Measurements from ENCODE around the gene FAT1. TPM values are rescaled to one million over a fixed set of nuclear protein-coding genes. Genes with fewer than 3 reads are reported as not detected.
"Not testable (repeated sequence)": the region's sequence is repeated elsewhere in the genome, so short reads cannot be mapped to it uniquely, and the experiment has no call there.

FAT1 gene, protein sequence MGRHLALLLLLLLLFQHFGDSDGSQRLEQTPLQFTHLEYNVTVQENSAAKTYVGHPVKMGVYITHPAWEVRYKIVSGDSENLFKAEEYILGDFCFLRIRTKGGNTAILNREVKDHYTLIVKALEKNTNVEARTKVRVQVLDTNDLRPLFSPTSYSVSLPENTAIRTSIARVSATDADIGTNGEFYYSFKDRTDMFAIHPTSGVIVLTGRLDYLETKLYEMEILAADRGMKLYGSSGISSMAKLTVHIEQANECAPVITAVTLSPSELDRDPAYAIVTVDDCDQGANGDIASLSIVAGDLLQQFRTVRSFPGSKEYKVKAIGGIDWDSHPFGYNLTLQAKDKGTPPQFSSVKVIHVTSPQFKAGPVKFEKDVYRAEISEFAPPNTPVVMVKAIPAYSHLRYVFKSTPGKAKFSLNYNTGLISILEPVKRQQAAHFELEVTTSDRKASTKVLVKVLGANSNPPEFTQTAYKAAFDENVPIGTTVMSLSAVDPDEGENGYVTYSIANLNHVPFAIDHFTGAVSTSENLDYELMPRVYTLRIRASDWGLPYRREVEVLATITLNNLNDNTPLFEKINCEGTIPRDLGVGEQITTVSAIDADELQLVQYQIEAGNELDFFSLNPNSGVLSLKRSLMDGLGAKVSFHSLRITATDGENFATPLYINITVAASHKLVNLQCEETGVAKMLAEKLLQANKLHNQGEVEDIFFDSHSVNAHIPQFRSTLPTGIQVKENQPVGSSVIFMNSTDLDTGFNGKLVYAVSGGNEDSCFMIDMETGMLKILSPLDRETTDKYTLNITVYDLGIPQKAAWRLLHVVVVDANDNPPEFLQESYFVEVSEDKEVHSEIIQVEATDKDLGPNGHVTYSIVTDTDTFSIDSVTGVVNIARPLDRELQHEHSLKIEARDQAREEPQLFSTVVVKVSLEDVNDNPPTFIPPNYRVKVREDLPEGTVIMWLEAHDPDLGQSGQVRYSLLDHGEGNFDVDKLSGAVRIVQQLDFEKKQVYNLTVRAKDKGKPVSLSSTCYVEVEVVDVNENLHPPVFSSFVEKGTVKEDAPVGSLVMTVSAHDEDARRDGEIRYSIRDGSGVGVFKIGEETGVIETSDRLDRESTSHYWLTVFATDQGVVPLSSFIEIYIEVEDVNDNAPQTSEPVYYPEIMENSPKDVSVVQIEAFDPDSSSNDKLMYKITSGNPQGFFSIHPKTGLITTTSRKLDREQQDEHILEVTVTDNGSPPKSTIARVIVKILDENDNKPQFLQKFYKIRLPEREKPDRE (N-terminal part only)
- total RNA-seq: not detected

DNA sequence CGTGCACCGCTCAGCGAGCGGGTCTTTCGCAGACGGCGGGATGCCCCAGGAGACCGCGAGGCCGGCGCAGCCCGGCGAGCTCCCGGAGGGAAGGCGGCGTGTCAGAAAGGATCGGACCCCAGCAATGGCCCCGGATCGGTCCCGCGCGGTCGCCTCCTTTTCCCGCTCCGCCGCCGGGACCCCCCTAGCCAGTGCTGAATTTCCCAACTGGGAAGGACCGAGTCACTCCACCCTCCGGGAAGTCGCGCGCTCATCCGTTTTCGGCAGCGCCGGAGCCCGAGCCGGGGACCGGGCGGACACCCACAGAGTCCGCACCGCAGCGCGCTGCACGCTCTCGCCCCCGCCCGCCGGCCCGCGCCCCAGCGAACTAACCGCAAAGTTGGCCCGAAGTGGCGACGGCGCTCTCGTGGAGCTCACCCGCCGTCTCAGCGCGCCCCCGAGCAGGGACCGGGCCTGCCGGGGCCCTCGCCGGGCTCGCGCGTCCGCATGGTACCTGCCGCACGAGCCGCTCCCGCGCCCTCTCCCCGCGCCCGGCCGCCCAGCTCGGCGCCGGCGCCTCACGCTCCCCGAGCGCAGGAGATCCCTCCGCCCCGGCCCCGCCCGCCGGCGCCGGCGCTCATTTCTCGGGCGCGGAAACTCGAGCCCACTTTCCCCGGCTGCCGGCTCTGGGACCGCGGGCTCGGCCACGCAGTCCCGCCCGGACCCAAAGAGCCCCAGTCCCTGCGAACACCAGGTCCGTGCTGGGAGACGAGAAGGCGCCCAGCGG, at the start of gene FAT1:
TSS of gene FAT1 (minus strand) at position 565 of the 766 bp plus-strand sequence. CDS start 14,029 bp downstream, outside the sequence.
- ATAC-seq (replicated peaks): no peak

DNA sequence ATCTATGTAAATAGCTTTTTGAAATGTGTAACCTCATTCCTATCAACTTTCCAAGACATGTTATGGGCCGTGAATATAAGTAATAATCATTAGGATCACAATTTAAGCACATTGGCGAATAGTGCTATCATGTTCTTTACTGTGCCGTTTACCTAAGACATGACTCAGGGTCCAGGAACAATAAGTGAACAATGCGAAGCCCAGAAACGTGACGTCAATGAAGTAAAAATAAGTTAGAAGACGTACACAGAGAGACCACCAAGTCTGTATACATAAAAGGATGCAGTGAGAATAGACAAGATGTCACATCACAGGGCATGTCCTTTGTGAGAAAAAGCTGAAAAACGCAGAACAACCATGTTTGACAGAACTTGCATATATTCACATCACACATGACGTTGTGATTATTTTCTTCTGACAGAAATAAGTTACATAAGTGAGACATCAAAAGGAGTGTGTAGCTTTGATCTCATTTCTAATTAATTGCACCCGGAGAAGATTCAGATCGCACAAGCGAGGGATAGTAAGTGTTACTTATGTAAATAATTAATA, 49.4 kb upstream of the FAT1 start:
- Mint-ChIP-seq H3K36me3 (ENCODE audit: low read depth) (no peaks in the 10 kb centered on the region), H3K9me3 (peaks cover 14% of the 10 kb centered on the region), H3K4me1 (no peaks in the 10 kb centered on the region), H3K27me3 (no peaks in the 10 kb centered on the region), H3K4me3 (no peak overlapping the region), H3K27ac (no peak overlapping the region)
- no peak for ATAC-seq (replicated peaks)

More for the DNA sequence above, at the start of gene FAT1:
- Mint-ChIP-seq H3K4me1 (no peaks in the 10 kb centered on the region), H3K27me3 (peaks cover 39% of the 10 kb centered on the region), H3K4me3 (peak within 1 kb of the TSS; percentile 40), H3K9me3 (no peaks in the 10 kb centered on the region), H3K36me3 (ENCODE audit: low read depth) (peaks cover 5% of the 10 kb centered on the region), H3K27ac (no peak within 1 kb of the TSS)

DNA sequence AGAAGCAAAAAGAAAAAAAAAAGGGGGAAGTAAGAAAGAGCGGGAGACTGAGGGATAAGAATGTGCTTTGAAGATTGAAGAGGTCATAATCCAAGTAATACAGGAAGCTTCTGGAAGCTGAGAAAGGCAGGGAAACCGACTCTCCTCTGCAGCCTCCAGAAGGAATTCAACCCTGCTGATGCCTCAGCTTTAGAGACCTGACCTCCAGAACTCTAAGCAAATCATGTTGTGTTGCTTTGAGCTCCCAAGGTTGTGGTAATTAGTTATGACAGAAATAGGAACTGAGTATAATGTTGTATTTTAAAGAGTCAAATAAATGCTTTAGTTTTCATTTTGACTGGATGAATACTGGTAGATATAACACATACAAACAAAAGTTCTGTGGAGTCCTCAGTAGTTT, 48.0 kb upstream of the FAT1 start:
- H3K4me1 Mint-ChIP-seq: no peaks in the 10 kb centered on the region
- no peaks in the 10 kb centered on the region for H3K36me3 Mint-ChIP-seq (ENCODE audit: low read depth)
- no peak overlapping the region for H3K4me3 Mint-ChIP-seq
- no peak for ATAC-seq (replicated peaks)
- H3K27ac Mint-ChIP-seq: no peak overlapping the region
- peaks cover 18% of the 10 kb centered on the region for H3K9me3 Mint-ChIP-seq
- no peaks in the 10 kb centered on the region for H3K27me3 Mint-ChIP-seq

DNA sequence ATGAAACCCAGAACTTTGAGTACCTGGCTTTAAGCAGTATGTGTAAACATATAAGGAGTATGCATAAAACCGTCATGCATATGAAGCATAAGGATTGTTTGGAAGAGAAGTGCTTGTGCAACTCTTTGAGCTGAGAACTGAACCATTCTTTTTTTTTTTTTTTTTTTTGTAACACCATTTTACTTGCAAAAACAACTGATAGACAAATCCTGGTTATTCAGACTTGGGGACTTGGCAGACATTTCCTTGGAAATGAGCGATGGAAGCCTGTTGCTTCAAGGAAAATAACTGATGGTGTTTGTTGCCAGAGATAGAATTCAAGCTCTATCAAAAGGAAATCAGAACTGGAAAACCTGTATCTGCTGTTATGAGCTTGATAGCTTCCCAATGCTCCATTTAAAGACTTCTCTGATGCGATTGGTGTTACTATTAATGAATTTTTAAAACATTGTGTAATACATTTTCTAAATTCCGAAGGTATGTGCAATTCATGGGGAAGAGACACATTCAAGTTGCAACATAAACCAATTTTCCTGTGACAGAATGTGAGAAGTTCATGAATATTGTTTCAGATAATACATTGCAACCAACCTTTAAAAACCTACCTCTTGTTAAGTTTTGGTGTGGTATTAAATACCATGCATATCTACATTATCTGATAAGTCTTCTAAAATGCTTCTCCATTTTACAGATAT, 47.0 kb upstream of the FAT1 start:
- no peak overlapping the region for H3K4me3 Mint-ChIP-seq
- no peak for ATAC-seq (replicated peaks)
- H3K4me1 Mint-ChIP-seq: no peaks in the 10 kb centered on the region
- no peaks in the 10 kb centered on the region for H3K36me3 Mint-ChIP-seq (ENCODE audit: low read depth)
- no peak overlapping the region for H3K27ac Mint-ChIP-seq
- peaks cover 12% of the 10 kb centered on the region for H3K9me3 Mint-ChIP-seq
- H3K27me3 Mint-ChIP-seq: no peaks in the 10 kb centered on the region

DNA sequence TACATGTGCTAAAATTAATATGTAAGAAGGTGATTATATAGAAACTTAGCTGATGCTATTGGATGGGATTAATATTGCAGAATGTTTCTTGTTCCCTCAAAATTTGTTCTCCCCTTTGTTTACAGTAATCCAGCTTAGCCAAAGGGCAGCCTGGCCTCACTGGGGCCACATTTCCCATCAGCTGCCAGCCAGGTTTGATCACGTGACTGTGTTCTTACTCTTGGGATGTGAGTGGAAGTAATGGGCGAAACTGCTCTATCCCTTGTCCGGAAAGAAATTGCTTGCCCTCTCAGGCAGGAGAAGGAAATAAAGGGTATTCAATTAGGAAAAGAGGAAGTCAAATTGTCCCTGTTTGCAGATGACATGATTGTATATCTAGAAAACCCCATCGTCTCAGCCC, 44.1 kb upstream of the FAT1 start:
- Mint-ChIP-seq H3K4me1 (no peaks in the 10 kb centered on the region), H3K4me3 (no peak overlapping the region), H3K36me3 (ENCODE audit: low read depth) (no peaks in the 10 kb centered on the region), H3K27ac (no peak overlapping the region), H3K27me3 (no peaks in the 10 kb centered on the region), H3K9me3 (peaks cover 4% of the 10 kb centered on the region)
- ATAC-seq (replicated peaks): no peak

DNA sequence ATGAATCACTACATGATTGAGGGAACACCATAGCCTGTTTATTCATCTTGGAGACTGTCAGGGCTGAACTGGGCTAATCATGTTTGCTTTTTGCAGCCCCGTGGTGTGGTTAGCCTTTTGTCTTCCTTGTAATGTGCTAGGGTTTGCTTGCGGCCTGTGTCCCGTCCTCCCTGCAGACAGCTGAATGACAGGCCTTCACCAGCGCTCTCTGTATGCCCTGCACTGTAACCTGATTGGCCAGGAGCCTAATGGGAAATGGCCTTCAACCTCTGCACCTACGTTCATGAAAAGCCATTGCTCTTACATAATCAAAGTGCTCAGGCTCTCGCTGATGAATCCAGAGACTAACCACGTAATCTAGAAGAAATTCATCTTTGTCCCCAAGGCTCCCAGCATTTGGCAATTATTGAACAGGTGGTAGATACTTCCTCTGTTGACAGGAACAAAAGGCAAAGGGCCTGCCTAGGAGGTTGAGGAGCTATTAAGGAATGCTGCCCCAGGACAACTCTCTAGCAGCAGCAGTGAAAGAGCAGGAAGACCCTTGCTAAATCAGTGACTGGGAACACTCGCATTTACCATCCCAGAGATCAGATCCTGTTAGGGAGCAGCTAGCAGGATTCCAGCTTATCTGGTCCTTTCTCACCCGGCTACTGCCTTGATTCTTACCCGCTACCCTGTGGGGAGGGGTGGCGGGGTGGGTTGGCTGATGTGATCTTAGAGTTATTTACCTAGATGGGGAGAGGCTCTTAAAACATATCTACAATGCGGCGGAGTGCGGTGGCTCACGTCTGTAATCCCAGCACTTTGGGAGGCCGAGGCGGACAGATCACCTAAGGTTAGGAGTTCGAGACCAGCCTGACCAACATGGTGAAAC, 42.3 kb upstream of the FAT1 start:
- Mint-ChIP-seq H3K4me3 (no peak overlapping the region), H3K36me3 (ENCODE audit: low read depth) (no peaks in the 10 kb centered on the region), H3K27ac (no peak overlapping the region), H3K4me1 (no peaks in the 10 kb centered on the region), H3K27me3 (no peaks in the 10 kb centered on the region), H3K9me3 (peaks cover 4% of the 10 kb centered on the region)
- ATAC-seq (replicated peaks): no peak

DNA sequence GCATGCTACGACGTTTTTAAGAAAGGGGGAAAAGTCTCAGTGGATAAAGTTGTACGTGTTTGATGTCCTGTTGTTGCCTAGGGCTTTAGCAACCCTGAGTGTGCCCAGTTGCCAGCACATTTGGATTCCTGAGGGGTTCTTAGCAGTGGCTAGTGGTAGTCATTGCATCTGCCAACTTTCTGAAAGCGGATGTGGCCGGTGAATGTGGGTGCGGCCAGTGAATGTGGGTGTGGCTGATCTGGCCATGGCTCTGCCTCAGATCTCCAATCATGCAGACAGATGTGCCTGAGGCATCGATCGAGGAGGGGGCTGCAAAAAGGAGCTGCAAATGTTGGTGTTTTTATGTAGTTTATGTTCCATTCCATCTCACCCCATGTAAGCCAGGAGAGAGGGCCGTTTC, 41.5 kb upstream of the FAT1 start:
- ATAC-seq (replicated peaks): no peak
- no peak overlapping the region for H3K4me3 Mint-ChIP-seq
- H3K36me3 Mint-ChIP-seq (ENCODE audit: low read depth): no peaks in the 10 kb centered on the region
- H3K9me3 Mint-ChIP-seq: peaks cover 4% of the 10 kb centered on the region
- H3K27me3 Mint-ChIP-seq: no peaks in the 10 kb centered on the region
- H3K4me1 Mint-ChIP-seq: no peaks in the 10 kb centered on the region
- H3K27ac Mint-ChIP-seq: no peak overlapping the region

DNA sequence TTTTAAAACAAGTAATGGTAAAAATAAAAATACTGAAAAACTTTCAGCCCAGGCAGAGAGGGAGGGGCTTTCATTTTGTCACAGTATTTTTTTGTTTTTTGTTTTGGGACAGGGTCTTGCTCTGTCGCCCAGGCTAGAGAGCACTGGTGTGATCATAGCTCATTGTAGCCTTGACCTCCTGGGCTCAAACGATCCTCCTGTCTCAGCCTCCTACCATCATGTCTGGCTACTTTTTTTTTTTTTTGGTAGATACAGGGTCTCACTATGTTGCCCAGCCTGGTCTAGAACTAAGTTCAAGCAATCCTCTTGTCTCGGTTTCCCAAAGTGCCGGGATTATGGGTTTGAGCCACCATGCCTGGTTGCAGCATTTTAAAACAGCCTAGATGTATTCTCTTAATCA, 40.8 kb upstream of the FAT1 start:
- Mint-ChIP-seq H3K27ac (no peak overlapping the region), H3K4me1 (no peaks in the 10 kb centered on the region), H3K4me3 (no peak overlapping the region), H3K9me3 (peaks cover 4% of the 10 kb centered on the region), H3K27me3 (no peaks in the 10 kb centered on the region), H3K36me3 (ENCODE audit: low read depth) (no peaks in the 10 kb centered on the region)
- ATAC-seq (replicated peaks): no peak

DNA sequence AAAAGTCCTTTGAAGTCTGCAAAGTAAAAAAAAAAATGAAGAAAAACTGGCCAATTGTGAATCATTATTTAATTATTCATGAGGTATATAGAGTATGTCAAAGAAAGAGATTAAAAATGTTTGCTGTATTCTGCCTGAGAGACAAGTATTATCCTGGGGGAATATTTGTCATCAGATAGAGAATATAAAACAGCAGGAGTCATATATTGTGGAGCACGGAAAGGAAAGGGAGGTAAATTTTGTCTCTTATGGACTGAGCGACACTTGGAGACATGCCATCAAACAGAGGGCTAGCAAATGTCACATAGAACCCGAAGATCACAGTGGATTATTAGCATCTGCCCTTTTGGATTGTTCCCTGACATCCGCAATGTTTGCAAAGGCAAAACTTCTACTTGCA, 39.2 kb upstream of the FAT1 start:
- H3K27ac Mint-ChIP-seq: no peak overlapping the region
- no peaks in the 10 kb centered on the region for H3K36me3 Mint-ChIP-seq (ENCODE audit: low read depth)
- H3K4me1 Mint-ChIP-seq: no peaks in the 10 kb centered on the region
- ATAC-seq (replicated peaks): no peak
- no peaks in the 10 kb centered on the region for H3K27me3 Mint-ChIP-seq
- H3K9me3 Mint-ChIP-seq: peaks cover 8% of the 10 kb centered on the region
- H3K4me3 Mint-ChIP-seq: no peak overlapping the region

DNA sequence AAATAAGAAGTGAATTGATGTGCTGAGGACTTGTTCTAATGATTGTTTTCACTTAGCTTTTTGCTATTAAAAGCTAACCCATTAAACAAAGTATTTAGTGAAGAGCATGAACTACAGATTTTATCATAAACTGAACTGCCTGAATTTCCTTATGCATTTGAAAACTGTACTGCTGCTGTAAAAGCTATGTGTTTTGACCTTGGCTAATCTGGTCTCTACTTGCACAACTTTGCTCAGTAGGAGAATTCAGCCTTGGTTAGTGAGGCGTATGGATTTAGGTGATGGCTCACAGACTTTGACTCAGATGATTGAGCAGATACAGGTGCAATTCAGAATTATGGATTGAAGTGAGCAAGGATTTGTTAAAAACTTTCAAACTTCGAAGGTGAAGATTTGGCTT, 38.7 kb upstream of the FAT1 start:
- no peak for ATAC-seq (replicated peaks)
- H3K27ac Mint-ChIP-seq: no peak overlapping the region

DNA sequence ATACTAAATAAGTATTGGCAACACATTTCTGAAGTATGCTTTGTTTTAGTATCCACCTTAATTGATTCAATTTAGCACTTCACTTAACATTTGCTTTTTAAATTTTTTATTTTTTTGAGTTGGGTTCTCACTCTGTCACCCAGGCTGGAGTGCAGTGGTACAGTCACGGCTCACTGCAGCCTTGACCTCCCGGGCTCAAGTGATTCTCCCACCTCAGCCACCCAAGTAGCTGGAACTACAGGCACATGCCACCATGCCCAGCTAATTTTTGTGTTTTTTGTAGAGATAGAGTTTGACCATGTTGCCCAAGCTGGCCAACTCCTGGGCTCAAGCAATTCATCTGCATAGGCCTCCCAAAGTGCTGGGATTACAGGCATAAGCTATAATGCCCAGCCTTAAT, 38.3 kb upstream of the FAT1 start:
- ATAC-seq (replicated peaks); H3K9me3 Mint-ChIP-seq; H3K4me1 Mint-ChIP-seq; H3K36me3 Mint-ChIP-seq (ENCODE audit: low read depth); H3K27ac Mint-ChIP-seq; H3K27me3 Mint-ChIP-seq; H3K4me3 Mint-ChIP-seq: not testable (repeated sequence)

More for the DNA sequence above, 38.7 kb upstream of the FAT1 start:
- peaks cover 4% of the 10 kb centered on the region for H3K9me3 Mint-ChIP-seq
- H3K4me3 Mint-ChIP-seq: no peak overlapping the region
- no peaks in the 10 kb centered on the region for H3K4me1 Mint-ChIP-seq
- no peaks in the 10 kb centered on the region for H3K27me3 Mint-ChIP-seq
- no peaks in the 10 kb centered on the region for H3K36me3 Mint-ChIP-seq (ENCODE audit: low read depth)

DNA sequence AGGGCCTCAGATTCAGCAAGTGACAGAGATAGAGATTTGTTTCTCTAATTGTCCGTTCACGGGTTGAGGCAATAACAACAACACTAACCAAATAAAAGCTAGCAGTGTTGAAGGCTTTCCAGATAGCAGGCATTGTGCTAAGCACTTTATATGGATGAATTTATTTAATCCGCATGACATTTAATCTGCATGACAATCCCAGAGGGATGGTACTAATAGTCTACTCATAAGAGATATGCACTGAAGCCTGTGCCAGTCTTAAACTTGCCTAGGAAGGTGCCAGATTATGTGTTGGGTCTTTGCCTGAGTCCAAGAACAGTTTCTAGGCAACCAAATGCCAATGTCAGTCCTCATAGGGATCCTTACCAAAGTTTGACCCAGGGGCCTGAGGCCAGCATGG, 37.7 kb upstream of the FAT1 start:
- peaks cover 4% of the 10 kb centered on the region for H3K9me3 Mint-ChIP-seq
- ATAC-seq (replicated peaks): no peak

More for the DNA sequence above, 37.7 kb upstream of the FAT1 start:
- Mint-ChIP-seq H3K36me3 (ENCODE audit: low read depth) (no peaks in the 10 kb centered on the region), H3K4me1 (no peaks in the 10 kb centered on the region), H3K27ac (no peak overlapping the region), H3K27me3 (no peaks in the 10 kb centered on the region), H3K4me3 (no peak overlapping the region)
